ENCODE results near the gene MC3R.
"Not testable (repeated sequence)": the region's sequence is repeated elsewhere in the genome, so short reads cannot be mapped to it uniquely, and the experiment has no call there.

MC3R gene

GRCh38 chr20:56247954-56248782 lies at the start of gene MC3R:
Gene MC3R, plus strand, starts transcription at chr20:56248732. Its CDS starts 112 bp downstream, at chr20:56248844.
- peak; percentile 24 for DNase-seq (ENCODE audit: low read depth)

- peak; percentile 3 for DNase-seq (ENCODE audit: low read depth)
Observed at GRCh38 chr20:56200456-56200855, 48.1 kb upstream of the MC3R start.

- DNase-seq (ENCODE audit: low read depth) = peak; percentile 23
Observed at GRCh38 chr20:56202493-56203077, 45.9 kb upstream of the MC3R start.

- no peak for DNase-seq (ENCODE audit: low read depth)
Observed at GRCh38 chr20:56204206-56204605, 44.3 kb upstream of the MC3R start.

GRCh38 chr20:56205346-56205745 lies 43.2 kb upstream of the MC3R start:
- no peak for DNase-seq (ENCODE audit: low read depth)

- DNase-seq (ENCODE audit: low read depth) = no peak
Observed at GRCh38 chr20:56207656-56208055, 40.9 kb upstream of the MC3R start.

GRCh38 chr20:56208121-56208520 lies 40.4 kb upstream of the MC3R start:
- no peak for DNase-seq (ENCODE audit: low read depth)

GRCh38 chr20:56211051-56211450 lies 37.5 kb upstream of the MC3R start:
- no peak for DNase-seq (ENCODE audit: low read depth)

GRCh38 chr20:56212091-56212490 lies 36.4 kb upstream of the MC3R start:
- DNase-seq (ENCODE audit: low read depth) = no peak

GRCh38 chr20:56213321-56213720 lies 35.2 kb upstream of the MC3R start:
- DNase-seq (ENCODE audit: low read depth) = no peak

GRCh38 chr20:56215115-56215514 lies 33.4 kb upstream of the MC3R start:
- DNase-seq (ENCODE audit: low read depth) = no peak

GRCh38 chr20:56217829-56218228 lies 30.7 kb upstream of the MC3R start:
- no peak for DNase-seq (ENCODE audit: low read depth)

- not testable (repeated sequence) for DNase-seq (ENCODE audit: low read depth)
Observed at GRCh38 chr20:56221186-56221585, 27.3 kb upstream of the MC3R start.

- DNase-seq (ENCODE audit: low read depth) = peak; percentile 7
Observed at GRCh38 chr20:56222201-56222600, 26.3 kb upstream of the MC3R start.

- DNase-seq (ENCODE audit: low read depth) = no peak
Observed at GRCh38 chr20:56222945-56223344, 25.6 kb upstream of the MC3R start.

GRCh38 chr20:56223352-56223751 lies 25.2 kb upstream of the MC3R start:
- no peak for DNase-seq (ENCODE audit: low read depth)

GRCh38 chr20:56228021-56228420 lies 20.5 kb upstream of the MC3R start:
- no peak for DNase-seq (ENCODE audit: low read depth)

GRCh38 chr20:56229812-56230211 lies 18.7 kb upstream of the MC3R start:
- DNase-seq (ENCODE audit: low read depth) = no peak

GRCh38 chr20:56234110-56234509 lies 14.4 kb upstream of the MC3R start:
- no peak for DNase-seq (ENCODE audit: low read depth)

- DNase-seq (ENCODE audit: low read depth) = no peak
Observed at GRCh38 chr20:56237335-56237734, 11.2 kb upstream of the MC3R start.

GRCh38 chr20:56244259-56244658 lies 4.3 kb upstream of the MC3R start:
- DNase-seq (ENCODE audit: low read depth) = no peak

GRCh38 chr20:56245761-56246160 lies 2.8 kb upstream of the MC3R start:
- no peak for DNase-seq (ENCODE audit: low read depth)

- peak; percentile 2 for DNase-seq (ENCODE audit: low read depth)
Observed at GRCh38 chr20:56249244-56249955, 868 bp downstream of the MC3R start.
